ENCODE results near the gene APBA1. TPM values are rescaled to one million over a fixed set of nuclear protein-coding genes. Genes with fewer than 3 reads are reported as not detected.

The APBA1 gene
- total and polyA plus RNA-seq, 2 of the 4 experiments (the other 2 are of a cell fraction): 3.8 to 5.1 TPM

DNA sequence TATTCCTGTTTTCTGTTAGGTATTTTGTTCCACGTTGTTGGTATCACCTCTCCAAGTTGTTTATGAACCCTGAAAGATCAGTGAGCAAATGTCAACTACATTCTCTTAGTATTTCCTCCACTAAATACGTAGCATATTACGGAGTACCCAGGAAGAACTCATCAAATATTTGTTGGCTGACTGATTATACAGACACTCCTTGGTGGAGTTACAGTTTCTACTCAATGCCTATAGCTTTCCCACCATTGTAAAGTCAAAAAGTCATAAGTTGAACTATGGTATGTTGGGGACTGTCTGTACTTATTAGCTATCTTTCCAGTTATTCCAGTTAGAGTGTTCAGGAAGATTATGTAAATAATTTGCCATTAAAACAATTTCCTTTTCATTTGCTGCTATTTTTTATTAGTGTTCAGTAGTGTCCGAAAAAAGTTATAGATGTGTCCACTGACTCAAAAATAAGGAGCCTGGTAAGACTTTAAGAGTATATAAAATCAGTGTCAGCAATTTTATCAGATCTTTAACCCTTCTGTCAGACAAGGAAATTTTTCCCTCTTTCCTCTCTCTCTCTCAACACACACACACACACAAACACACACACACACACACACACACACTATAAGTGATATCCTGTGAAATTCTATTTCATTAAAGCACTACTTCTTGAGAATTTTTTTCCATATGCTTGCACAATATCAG, 6.8 kb upstream of the APBA1 start:
- WGBS, 2 experiments (ENCODE audit: extremely low coverage in 2 of 2, insufficient read length in 1 of 2): no CpG with 5 or more reads among the region's 4 CpGs
- H3K23ac ChIP-seq (ENCODE audit: low read depth, low read length): no peak overlapping the region
- H3K18ac ChIP-seq (ENCODE audit: low read depth, low read length): no peak overlapping the region
- no peaks in the 10 kb centered on the region; the same call in 1 of the 2 replicates for H3K9me1 ChIP-seq (ENCODE audit: insufficient read depth, low read length)
- intact Hi-C loops (cut with micrococcal nuclease): loop anchor here (2.0 to 10.0 kb wide), 3 partner anchors 14 to 923 kb away; no protein-coding TSS in a partner anchor
- no peak overlapping the region for H3K9ac ChIP-seq (ENCODE audit: low read depth, low read length)
- no peaks in the 10 kb centered on the region for H3K9me3 ChIP-seq (ENCODE audit: control insufficient read depth, insufficient read depth, low read length)
- H2BK15ac ChIP-seq (ENCODE audit: low read depth, low read length): no peak overlapping the region
- no peak overlapping the region for H2AFZ ChIP-seq (replicated peaks; ENCODE audit: low read length, poor library complexity)
- no peak overlapping the region for H4K91ac ChIP-seq (ENCODE audit: insufficient read depth, low read depth, low read length)
- no peak overlapping the region for H4K5ac ChIP-seq (ENCODE audit: low read depth, low read length)
- no peak overlapping the region; the same call in 1 of the 2 replicates for H3K4me2 ChIP-seq (ENCODE audit: low read depth, low read length)
- no peak overlapping the region for H3K4me3 ChIP-seq (ENCODE audit: insufficient read depth, low read depth, low read length)
- H3K4me1 ChIP-seq (ENCODE audit: control insufficient read depth, insufficient read depth, low read length): peaks cover 2% of the 10 kb centered on the region; the same call in 1 of the 2 replicates
- DNase-seq: no peak
- H2AK9ac ChIP-seq (replicated peaks; ENCODE audit: low read depth, low read length, poor library complexity): no peak overlapping the region
- no peak overlapping the region for H3K56ac ChIP-seq (ENCODE audit: extremely low read depth, insufficient read depth, low read length)
- H2BK20ac ChIP-seq (ENCODE audit: low read depth, low read length): peak overlapping the region; percentile 24; the same call in 1 of the 2 replicates
- dilution Hi-C loops (cut with HindIII; ENCODE audit: low sequenced_read_pairs, unreplicated experiment): no loop called here
- in situ Hi-C loops (cut with MboI; ENCODE audit: low sequenced_read_pairs): loop anchor here (10.0 kb wide), 2 partner anchors 196 to 226 kb away; no protein-coding TSS in a partner anchor
- no peak overlapping the region for H4K8ac ChIP-seq (ENCODE audit: low read depth in 2 of 2, low read length in 2 of 2)
- no peak overlapping the region for H2BK120ac ChIP-seq (ENCODE audit: low read depth, low read length)
- no peak overlapping the region for H3K27ac ChIP-seq (ENCODE audit: insufficient read depth, low read length)
- H4K20me1 ChIP-seq (ENCODE audit: insufficient read depth, low read length): no peaks in the 10 kb centered on the region
- H3K27me3 ChIP-seq (ENCODE audit: control insufficient read depth, insufficient read depth, low read length): no peaks in the 10 kb centered on the region
- H2AK5ac ChIP-seq (ENCODE audit: low read depth, low read length): no peak overlapping the region
- H3K36me3 ChIP-seq (ENCODE audit: control insufficient read depth, insufficient read depth, low read length): no peaks in the 10 kb centered on the region
- no TSS peak for BruUV-seq (replicated peaks)
- peaks cover 0 to 5% of the 10 kb centered on the region in 2 experiments; a peak in 1 of 4 replicates for H3K79me1 ChIP-seq (ENCODE audit: low read depth in 1 of 2, low read length in 2 of 2)
- 0 out of 2 replicates have a peak overlapping the region, but pooled peaks have one; percentile 51 for H3K14ac ChIP-seq (replicated peaks; ENCODE audit: low read depth, low read length)
- ChIA-PET CTCF (interaction anchor here (0.6 kb wide), 1 partner anchor 457 kb away, joined by 10 read pairs; no protein-coding TSS in a partner anchor), POLR2A (ENCODE audit: unreplicated experiment) (no interaction called here)
- TF ChIP-seq SMC3 (IDR thresholded peaks at IDR 0.05; ENCODE audit: low read depth, low read length) (no peak), MAFK (IDR thresholded peaks at IDR 0.05; ENCODE audit: low read depth, low read length) (peak; percentile 87)
- H2BK5ac ChIP-seq (ENCODE audit: low read depth, low read length, poor library complexity, severe bottlenecking): no peak overlapping the region
- peak; percentile 56 for ATAC-seq (ENCODE audit: low read depth)
- H3K4ac ChIP-seq (ENCODE audit: low read depth, low read length): no peak overlapping the region

All from IMR-90 (cell line).